ENCODE measurements around the gene SRBD1. TPM values are rescaled to one million over a fixed set of nuclear protein-coding genes. Genes with fewer than 3 reads are reported as not detected.

The SRBD1 gene
- total and polyA plus RNA-seq, 2 donors (not counting 1 experiment from before 2014, with no cell fraction given), result 9.6 to 18.7 TPM

- no peaks in the 10 kb centered on the region for H3K79me2 ChIP-seq (ENCODE audit: control insufficient read depth, insufficient read depth, low read length)
- H3K27ac ChIP-seq (ENCODE audit: insufficient read depth, low read length), result no peak overlapping the region
- H3K36me3 ChIP-seq (ENCODE audit: control insufficient read depth, insufficient read depth, low read length), result no peaks in the 10 kb centered on the region
- no peaks in the 10 kb centered on the region for H3K4me1 ChIP-seq (ENCODE audit: control insufficient read depth, extremely low read depth, insufficient read depth, low read length)
- H2AFZ ChIP-seq (ENCODE audit: low read length), result no peak overlapping the region
- no peak overlapping the region for H3K9ac ChIP-seq (ENCODE audit: insufficient read depth, low read length)
- peaks cover 17% of the 10 kb centered on the region for H3K27me3 ChIP-seq (ENCODE audit: control insufficient read depth, insufficient read depth, low read length)
- no peak for DNase-seq (ENCODE audit: low read depth in 2 of 2)
- no peaks in the 10 kb centered on the region for H4K20me1 ChIP-seq (ENCODE audit: control insufficient read depth, extremely low read depth, insufficient read depth, low read length)
- no peak for TF ChIP-seq CTCF (conservative IDR thresholded peaks at IDR 0.05 in 1 of 2, IDR thresholded peaks at IDR 0.05 in 1 of 2; ENCODE audit: low read depth in 1 of 2, low read length in 2 of 2)
- no peak for TF ChIP-seq EZH2 (IDR thresholded peaks at IDR 0.05; ENCODE audit: low read length, missing control alignments)
- no peak overlapping the region for H3K4me3 ChIP-seq (replicated peaks in 1 of 4; ENCODE audit: control extremely low read depth in 1 of 4, insufficient read depth in 1 of 4, low read depth in 3 of 4, low read length in 4 of 4)
- H3K9me3 ChIP-seq (ENCODE audit: control insufficient read depth, insufficient read depth, low read depth, low read length), result no peaks in the 10 kb centered on the region
- no peak overlapping the region for H3K4me2 ChIP-seq (ENCODE audit: extremely low read depth, insufficient read depth, low read length)
Observed at GRCh38 chr2:45344071-45344470, 267.0 kb downstream of the SRBD1 start.

- no peak for TF ChIP-seq CTCF (conservative IDR thresholded peaks at IDR 0.05 in 1 of 2, IDR thresholded peaks at IDR 0.05 in 1 of 2; ENCODE audit: low read depth in 1 of 2, low read length in 2 of 2)
- TF ChIP-seq EZH2 (IDR thresholded peaks at IDR 0.05; ENCODE audit: low read length, missing control alignments), result no peak
- Histone ChIP-seq H4K20me1 (ENCODE audit: control insufficient read depth, extremely low read depth, insufficient read depth, low read length) (no peaks in the 10 kb centered on the region), H3K9me3 (ENCODE audit: control insufficient read depth, insufficient read depth, low read depth, low read length) (no peaks in the 10 kb centered on the region), H3K4me2 (ENCODE audit: extremely low read depth, insufficient read depth, low read length) (no peak overlapping the region), H3K4me1 (ENCODE audit: control insufficient read depth, extremely low read depth, insufficient read depth, low read length) (no peaks in the 10 kb centered on the region), H3K9ac (ENCODE audit: insufficient read depth, low read length) (no peak overlapping the region), H3K27me3 (ENCODE audit: control insufficient read depth, insufficient read depth, low read length) (peaks cover 20% of the 10 kb centered on the region), H3K27ac (ENCODE audit: insufficient read depth, low read length) (no peak overlapping the region), H3K4me3 (replicated peaks in 1 of 4; ENCODE audit: control extremely low read depth in 1 of 4, insufficient read depth in 1 of 4, low read depth in 3 of 4, low read length in 4 of 4) (no peak overlapping the region), H3K79me2 (ENCODE audit: control insufficient read depth, insufficient read depth, low read length) (no peaks in the 10 kb centered on the region), H3K36me3 (ENCODE audit: control insufficient read depth, insufficient read depth, low read length) (no peaks in the 10 kb centered on the region), H2AFZ (ENCODE audit: low read length) (no peak overlapping the region)
- peak in 1 of 2 donors; percentile 20 for DNase-seq (ENCODE audit: low read depth in 2 of 2)
Observed at GRCh38 chr2:45343251-45344017, 267.6 kb downstream of the SRBD1 start.

- no peak for TF ChIP-seq CTCF (conservative IDR thresholded peaks at IDR 0.05 in 1 of 2, IDR thresholded peaks at IDR 0.05 in 1 of 2; ENCODE audit: low read depth in 1 of 2, low read length in 2 of 2)
- no peak for TF ChIP-seq EZH2 (IDR thresholded peaks at IDR 0.05; ENCODE audit: low read length, missing control alignments)
- Histone ChIP-seq H2AFZ (ENCODE audit: low read length) (no peak overlapping the region), H4K20me1 (ENCODE audit: control insufficient read depth, extremely low read depth, insufficient read depth, low read length) (no peaks in the 10 kb centered on the region)
Observed at GRCh38 chr2:45340318-45340717, 270.7 kb downstream of the SRBD1 start.

More at GRCh38 chr2:45340318-45340717, 270.7 kb downstream of the SRBD1 start:
- Histone ChIP-seq H3K4me3 (replicated peaks in 1 of 4; ENCODE audit: control extremely low read depth in 1 of 4, insufficient read depth in 1 of 4, low read depth in 3 of 4, low read length in 4 of 4) (no peak overlapping the region), H3K4me1 (ENCODE audit: control insufficient read depth, extremely low read depth, insufficient read depth, low read length) (no peaks in the 10 kb centered on the region), H3K79me2 (ENCODE audit: control insufficient read depth, insufficient read depth, low read length) (no peaks in the 10 kb centered on the region), H3K27ac (ENCODE audit: insufficient read depth, low read length) (no peak overlapping the region), H3K4me2 (ENCODE audit: extremely low read depth, insufficient read depth, low read length) (no peak overlapping the region), H3K9ac (ENCODE audit: insufficient read depth, low read length) (no peak overlapping the region), H3K9me3 (ENCODE audit: control insufficient read depth, insufficient read depth, low read depth, low read length) (no peaks in the 10 kb centered on the region), H3K27me3 (ENCODE audit: control insufficient read depth, insufficient read depth, low read length) (peaks cover 24% of the 10 kb centered on the region), H3K36me3 (ENCODE audit: control insufficient read depth, insufficient read depth, low read length) (no peaks in the 10 kb centered on the region)
- DNase-seq (ENCODE audit: low read depth in 2 of 2), result no peak

Measured in fibroblast of lung (primary cell).